ENCODE measurements around the gene IDH3A.

GRCh38 chr15:78127882-78128281 is 21.3 kb upstream of the IDH3A start:
- TF ChIP-seq REST (IDR thresholded peaks at IDR 0.05; ENCODE audit: insufficient read depth in 1 of 2, low read depth in 2 of 2, low read length in 1 of 2): no peak
- TF ChIP-seq CTCF (IDR thresholded peaks at IDR 0.05): no peak
- no peak for TF ChIP-seq POLR2AphosphoS5 (IDR thresholded peaks at IDR 0.05; ENCODE audit: low read depth, low read length)
- TF ChIP-seq TCF7L2 (IDR thresholded peaks at IDR 0.05; ENCODE audit: low read depth, low read length): no peak
- no peak for TF ChIP-seq SIN3A (IDR thresholded peaks at IDR 0.05; ENCODE audit: borderline replicate concordance, insufficient read depth, low read depth, low read length)
